GM18909 (cell line): ENCODE measurements around the gene SNAI1.
"Not testable (repeated sequence)": the region's sequence is repeated elsewhere in the genome, so short reads cannot be mapped to it uniquely, and the experiment has no call there.

Experiments
- ATAC-seq: cut with Tn5 transposase; IDR thresholded peaks from one replicate; pipeline ENCODE4 v1.9.1; 2021; ENCODE audit warnings: mild to moderate bottlenecking; ENCODE audit not compliant: unreplicated experiment, poor library complexity

SNAI1 gene

DNA sequence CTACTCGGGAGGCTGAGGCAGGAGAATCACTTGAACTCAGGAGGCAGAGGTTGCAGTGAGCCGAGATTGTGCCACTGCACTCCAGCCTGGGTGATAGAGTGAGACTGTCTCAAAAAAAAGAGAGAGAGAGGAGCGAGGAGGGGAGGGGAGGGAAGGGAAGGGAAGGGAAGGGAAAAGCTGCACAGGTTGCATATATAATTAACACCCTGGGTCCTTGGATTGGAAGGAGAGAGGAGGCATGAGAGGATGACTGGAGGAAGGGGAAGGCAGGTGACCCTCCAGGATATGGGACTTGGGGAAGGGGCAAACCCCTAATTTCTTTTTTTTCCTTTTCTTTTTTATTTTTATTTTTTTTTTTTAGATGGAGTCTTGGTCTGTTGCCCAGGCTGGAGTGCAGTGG, 28.8 kb downstream of the SNAI1 start:
- not testable (repeated sequence) for ATAC-seq

DNA sequence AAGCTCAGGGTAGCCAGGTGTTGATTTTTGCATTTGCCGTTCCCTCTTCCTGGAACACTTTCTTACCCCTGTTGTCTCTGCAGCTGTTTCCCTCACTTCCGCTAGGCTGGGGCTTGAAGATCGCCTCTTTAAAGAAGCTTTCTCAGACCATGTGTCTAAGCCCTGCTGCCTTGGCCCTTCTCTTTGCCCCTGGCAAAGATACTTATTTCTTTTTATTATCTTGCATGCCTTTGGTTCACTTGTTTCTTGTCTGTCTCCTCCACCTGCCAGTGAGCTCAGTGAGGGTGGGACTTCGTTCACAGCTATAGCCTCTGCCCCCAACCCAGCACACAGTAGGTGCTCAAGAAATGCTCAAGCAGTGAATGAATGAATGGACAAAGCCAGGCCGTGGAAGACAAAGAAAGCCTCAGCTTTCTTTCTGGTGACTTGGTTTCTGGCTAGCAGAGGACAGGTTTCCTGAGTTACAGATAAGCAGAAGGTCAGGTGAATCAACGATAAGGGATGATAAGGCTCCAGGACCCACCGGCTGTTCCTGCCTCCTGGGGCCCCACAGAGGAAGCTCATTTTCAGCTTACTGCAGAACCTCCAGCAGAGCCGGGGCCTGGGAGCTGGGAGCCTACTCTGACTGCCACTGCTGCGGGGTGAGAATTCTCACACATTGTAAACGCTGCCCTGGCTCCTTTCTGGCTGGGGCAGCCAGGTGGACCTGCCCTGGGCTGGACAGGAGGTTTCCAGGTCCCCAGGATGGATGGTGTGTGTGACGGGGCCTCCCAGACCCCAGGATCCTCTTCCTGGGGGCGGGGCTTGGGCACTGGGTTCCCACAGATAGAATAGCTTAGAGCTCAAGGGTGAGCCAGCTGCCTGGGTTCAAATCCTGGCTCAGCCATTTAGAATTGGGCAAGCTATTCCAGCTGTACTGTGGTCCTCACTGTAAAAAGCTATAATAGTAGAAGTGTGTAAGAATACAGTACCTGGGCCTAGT, 29.8 kb downstream of the SNAI1 start:
- no peak for ATAC-seq

DNA sequence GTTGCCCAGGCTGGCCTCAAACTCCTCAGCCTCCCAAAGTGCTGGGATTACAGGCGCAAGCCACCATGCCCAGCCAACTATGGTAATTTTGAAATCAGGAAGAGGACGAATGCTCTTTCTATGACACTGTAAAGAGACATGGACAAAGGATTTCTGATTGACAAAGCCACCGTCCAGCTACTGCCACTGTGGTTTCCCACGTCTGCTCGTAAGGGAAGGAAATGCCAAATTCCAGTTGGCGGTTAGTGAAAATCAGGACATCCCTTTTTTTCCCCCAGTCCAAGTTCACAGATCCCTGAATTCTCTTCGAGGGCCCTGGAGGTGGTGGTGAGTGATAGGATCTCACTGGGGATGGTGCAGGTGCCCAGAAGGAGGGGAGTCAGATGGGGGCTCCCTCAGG, 31.2 kb downstream of the SNAI1 start:
- no peak for ATAC-seq

DNA sequence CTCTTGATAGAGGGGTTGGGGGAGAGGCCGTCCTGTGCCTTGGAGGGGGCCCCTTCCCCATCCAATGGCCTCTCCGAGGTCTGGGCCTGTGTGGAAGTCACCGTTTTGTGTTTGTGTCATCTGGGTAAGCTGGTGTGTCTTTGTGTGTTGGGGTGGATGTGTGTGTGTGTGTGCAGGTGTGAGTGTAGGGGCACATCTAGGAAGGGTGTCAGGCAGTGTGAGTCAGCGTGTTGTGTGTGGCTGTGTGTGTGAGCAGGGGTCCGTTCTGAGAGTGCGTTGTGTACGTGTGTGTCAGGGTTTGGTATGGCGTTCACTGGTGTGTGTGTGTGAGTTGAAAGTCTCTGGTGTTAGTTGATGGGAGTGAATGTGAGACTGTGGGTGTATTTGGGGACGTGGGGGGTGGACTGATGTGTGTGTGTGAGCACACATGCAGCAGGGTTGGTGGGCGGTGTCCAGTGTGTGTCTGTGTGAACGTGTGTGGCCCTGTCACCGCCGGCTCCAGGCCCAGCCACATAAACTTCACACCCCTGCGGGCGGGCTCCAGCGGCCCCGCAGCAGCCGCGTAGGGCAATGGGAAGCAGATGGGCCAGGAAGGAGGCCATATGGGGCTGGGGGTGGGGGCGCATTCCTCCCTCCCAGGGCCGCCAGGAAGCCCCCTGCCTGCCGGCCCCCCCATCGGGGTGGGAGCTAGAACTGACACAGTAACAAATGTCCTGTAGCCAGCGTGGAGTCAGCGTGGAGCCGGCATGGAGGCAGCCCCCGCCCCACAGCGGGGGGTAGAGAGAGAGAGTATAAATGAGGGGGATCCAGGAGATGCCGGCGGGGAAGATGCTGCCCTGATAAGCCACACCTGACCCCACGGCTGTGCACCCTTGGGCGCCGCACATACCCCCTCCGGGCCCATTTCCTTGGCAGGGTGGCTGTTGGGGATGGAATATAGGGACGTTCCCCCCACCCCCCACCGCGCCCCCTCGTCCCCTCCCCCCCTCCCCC, 32.1 kb downstream of the SNAI1 start:
- no peak for ATAC-seq

DNA sequence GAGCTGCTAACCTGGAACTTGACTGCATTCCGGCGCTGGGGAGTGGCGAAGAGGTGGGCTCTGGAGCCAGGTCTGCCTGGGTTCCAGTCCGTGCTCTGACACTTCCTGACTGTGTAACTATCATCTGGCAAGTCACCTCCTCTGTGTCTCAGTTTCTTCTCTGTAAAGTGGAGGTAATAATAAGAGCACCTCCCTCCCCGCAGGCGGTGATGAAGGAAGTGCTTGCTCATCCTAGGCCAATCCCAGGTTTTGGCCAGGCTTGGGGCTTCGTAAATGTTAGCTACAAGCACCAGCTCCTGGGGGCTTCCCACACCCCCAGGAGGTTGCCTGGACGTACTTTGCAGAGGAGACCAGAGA, 32.8 kb downstream of the SNAI1 start:
- no peak for ATAC-seq

DNA sequence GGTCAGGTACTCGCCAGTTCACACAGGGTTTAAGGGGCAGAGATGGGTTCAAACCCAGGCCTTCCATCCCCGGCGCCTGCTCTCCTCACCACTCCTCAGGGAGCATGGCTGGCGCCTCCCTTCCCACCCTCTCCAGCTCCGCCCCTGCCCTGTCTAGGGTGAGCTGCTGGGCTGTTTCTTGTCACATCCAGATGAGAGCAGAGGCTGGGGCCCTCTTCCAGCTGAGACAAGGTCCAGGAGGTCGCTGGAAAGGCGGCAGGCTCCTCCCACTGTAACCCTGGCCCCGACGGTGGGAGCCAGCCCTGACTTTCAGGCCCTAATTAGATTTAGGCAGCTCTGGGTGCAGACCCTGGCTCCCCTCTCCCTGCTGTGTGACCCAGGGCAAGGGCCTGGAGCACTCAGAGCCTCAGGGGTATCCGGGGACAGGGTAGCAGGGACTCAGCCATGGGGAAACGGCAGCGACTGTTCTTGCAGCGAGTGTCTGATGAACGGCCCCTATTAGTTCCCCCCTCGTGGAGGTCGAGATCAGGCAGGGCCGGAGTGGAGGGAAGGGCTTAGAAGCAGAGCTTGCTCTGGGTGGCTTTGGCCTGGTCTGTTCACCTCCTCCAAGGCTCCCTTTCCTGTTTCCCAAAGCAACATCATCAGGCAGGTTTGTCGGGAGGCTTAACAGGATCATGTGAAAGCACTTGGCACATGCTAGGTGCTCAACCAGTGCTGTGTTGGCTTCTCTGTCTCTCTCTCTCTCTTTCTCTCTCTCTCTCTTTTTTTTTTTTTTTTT, 33.4 kb downstream of the SNAI1 start:
- ATAC-seq: no peak

DNA sequence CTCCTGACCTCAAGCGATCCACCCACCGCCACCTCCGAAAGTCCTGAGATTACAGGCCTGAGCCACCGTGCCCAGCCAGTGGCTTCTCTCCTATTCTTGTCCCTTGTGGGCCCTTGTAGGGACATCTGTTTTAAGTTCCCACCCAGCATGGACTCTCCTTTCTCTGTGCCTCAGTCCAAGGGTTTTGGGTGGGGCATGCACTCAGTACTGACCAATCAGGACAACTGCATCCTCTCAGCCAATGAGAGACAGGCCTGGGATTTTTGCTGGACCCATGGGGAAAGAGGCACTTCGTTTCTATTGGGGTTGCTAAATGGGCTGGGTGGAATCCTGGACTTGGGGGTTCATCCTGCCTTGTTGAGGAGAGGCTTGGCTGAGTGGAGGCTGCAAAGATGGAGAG, 34.4 kb downstream of the SNAI1 start:
- no peak for ATAC-seq

DNA sequence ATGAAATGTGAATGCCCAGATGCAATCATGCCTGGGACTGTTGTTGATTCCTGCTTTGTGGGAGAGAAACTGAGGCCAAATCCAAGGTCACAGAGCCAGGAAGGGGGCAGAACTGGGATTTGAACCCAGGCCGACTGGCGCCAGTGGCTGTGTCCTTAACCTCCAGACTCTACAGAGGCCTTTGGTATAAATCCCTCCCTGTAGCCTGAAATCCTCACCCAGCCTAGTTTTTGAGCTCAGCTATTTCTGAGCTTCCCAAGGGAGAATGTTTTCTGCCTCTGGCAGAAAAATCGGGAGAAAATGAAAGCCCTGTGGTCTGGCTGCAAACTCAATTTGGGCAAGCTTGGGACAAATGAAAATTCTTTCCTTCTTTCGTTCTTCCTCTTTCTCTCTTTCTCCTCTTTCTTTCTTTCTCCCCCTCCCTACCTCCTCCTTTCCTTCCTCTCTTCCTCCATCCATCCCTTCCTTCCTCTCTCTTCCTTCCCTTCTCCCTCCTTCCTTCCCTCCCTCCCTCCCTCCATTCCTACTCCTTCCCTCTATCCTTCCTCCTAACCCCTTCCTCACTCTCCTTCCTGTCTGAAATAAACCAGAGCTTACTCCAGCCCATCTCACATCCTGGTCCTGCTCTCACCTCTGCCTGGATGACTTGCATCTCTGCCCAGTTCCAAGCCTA, 34.9 kb downstream of the SNAI1 start:
- no peak for ATAC-seq

DNA sequence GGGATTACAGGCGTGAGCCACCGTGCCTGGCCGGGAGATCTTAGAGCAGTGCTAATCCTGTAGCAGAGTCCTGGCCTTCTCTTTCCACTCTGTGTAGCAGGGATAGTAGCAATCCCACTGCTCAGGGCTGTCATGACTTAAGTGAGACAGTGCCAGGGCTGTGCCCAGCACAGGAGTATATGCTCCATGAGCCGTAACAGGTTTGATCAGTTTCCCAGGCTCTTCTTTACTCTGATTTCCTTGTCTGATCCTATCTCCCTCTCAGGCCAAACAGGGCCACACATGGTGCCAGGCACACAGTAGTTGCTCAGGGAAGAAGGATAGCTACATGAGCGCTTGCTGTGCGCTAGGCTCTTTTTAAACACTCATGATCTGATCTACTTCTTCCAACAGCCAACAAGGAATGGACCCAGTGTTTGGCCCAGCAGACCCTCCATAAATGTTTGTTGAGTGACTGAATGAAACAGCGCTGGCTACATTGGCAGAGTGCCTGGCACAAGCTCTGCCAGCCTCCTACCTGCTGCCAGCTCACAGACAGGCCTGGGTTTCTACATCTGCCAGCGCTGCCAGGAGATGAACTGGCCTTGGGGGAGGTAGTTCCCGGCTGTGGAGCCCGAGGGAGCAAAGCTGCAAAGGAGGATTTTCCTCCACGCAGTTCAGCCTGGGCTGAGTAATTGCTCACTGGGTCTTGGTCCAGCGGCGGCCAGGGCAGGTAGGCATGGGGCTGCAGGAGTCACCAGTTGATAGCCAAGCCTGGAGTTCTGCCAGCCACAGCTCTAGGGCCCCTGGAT, 36.9 kb downstream of the SNAI1 start:
- ATAC-seq: no peak

DNA sequence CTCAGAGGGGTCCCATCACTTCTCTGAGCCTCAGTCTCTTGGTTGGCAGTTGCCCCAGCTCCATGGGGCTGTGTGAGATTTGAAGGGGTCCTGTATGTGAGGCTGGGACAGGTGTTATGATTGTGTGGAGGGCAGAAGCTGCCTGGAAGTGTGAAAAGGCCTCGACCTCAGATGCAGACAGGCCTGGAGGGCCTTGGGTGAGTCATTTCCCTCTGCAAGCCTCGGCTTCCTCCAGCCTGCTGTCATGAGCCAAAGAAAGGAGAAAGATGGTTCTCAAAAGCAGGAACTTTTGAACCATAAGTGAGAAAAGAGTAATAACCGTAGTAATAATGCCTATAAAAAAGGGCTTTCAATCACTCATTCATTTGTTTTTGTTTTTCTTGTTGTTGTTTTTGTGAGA, 37.5 kb downstream of the SNAI1 start:
- ATAC-seq: no peak

DNA sequence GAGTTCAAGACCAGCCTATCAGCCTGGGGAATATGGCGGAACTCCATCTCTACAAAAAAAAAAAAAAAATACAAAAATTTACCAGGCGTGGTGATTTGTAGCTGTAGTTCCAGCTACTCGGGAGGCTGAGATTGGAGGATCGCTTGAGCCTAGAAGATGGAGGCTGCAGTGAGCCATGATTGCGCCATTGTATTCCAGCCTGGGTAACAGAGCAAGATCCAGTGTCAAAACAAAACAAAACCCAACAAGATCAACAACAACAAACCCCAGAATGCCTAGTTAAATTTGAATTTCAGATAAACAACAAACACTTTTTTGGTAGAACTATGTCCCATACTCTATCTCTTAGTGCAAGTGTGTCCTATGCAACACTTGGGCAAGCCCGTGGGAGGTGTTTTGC, 39.9 kb downstream of the SNAI1 start:
- no peak for ATAC-seq

DNA sequence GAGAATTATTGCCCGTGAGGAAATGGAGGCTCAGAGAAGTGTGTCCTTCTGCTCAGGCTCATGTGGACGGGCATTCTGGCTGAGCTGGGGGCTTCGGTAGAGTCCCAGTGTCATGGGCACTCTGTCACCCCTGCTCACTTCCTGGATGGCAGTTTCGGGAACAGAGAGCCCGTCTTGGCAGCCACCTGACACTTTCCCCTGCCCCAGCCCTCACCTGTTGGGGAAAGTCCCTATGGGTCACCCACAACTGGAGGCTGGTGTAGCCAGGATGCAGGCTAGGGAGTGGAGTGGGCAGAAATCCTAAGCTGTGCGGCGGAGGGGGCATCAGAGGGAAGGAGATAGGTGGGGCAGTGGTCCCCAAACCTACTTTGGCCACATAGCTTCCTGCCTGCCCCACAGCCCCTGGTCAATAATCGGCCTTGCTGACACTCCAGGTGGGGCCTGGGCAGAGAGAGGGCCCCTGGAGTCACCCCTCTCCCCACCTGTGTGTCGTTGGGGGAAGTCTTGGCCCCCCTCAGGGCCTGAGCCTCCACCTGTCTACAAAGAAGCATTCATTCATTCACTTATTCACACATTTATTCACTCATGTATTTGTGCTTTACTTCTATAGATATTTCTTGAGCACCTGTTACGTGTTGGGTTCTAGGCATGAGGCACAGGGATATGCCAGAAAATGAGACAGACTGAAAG, 40.5 kb downstream of the SNAI1 start:
- ATAC-seq: no peak

DNA sequence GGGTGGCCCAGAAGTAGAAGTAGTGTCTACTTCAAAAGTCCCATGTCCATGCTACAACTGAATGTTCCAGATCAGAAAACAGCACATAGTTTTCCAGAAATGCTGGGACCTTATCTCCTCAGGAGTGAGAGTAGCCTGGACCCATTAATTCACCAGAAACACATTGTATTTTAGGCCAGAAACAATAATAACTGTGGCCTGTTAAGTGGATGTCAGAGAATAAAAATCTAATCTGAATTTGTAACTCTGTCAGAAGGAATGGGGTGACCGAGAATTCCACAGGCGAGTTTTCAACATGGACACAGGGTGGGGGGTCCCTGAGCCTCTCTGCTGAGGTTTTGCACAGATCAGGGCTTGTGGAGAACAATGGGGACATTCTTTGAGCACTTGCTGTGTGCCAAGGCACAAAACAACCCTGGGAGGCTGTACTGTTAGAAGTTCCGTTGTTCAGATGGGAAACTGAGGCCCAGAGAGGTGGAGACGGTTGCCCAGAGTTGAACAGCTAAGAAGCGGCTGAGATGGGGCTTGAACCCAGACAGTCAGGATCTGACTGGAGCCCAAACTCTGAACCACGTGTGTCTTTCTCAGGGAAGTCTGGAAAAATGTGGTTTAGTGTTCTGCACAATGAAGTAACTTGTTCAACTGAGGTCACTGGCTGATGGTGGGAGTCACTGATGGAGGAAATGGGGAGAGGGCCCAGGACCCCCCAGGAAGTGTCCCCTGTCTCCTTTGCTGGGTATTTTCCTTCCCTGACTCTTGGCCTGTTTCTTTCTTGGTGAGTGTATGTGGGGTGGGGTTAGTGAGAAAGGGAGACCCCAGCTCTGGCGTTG, 44.2 kb downstream of the SNAI1 start:
- ATAC-seq: no peak

DNA sequence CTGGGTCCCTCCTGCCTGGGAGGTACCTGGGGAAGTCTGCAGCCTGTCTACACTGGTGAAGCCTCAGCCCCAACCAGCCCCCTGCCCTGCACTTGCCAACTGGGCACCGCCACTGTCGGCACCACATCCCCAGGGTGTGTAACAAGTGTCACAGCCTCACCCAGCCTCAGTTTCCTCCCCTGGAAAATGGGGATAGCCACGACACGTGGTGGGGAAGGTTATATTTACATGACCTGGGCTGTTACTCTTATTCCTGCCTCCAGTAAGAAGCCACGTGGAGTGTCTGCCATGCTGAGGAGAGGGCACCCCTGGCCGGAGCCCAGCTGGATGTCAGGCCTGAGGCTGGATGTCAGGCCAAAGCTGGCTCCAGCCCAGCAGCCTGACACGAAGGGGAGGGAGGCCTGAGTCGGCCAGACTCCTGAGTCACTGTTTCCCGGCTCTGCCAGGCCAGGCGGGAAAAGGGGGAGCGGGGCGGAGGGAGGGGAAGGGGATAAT, 44.9 kb downstream of the SNAI1 start:
- no peak for ATAC-seq

DNA sequence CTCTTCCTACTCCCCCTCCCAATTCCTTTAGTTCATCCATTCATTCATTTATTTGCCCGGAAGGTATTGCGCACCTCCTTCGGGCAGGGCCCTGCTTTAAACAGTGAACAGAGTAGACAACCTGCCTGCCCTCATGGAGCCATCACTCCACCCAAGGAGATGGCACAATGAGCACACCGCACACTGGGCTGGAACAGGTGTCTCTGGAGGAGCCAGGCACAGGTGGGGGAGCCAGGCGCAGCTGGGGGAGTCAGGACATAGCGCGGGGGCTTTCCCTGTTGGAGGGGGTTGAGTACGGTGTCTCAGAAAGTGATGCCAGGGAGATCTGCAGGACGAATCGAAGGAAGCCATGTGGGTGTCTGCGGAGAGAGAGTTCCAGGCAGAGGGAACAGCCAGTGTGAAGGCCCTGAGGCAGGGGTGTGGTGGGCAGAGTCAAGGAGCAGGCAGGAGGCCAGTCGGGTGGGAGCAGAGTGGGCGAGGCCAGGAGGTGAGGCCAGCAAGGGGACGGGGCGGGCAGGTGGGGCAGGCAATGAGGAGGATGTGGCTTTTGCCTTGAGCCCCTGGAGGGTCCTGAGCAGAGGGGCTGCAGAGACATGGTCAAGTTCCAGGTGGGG, 46.4 kb downstream of the SNAI1 start:
- ATAC-seq: no peak

DNA sequence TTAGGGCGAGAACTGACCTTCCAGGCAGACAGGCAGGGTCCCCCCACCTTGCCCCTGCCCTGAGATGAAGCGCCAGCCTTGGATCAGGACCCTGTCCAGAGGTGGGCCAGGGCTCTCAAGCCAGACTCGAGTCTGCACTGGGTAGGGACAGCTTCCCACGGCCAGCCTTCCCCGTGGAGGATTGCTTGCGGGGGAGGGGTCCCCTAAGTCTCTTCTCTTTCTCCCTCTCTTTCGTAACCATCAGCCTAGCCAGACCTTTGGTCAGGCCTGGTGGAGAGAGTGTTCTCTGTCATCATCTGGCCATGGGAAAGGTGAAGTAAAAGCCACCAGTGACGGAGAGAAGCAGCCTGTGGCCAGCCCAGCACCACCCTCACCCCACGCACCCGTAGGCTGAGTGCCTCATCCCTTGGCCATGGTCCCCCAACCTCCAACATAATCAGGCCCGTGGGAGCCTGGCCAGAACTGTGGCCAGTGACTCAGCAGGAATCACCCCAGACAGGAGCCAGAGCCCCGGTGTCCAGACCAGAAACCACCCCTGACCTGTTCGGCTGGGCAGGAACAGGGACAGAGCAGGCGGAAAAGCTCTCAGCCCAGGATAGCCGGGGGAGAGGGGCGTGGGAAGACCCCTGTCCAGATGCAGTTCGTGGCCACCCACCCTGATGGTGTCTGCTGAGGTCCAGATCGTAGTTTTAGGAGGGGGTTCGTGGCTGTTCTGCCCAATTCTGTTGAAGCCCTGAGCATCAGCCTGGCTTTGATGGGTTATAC, 47.1 kb downstream of the SNAI1 start:
- ATAC-seq: no peak
